ENCODE measurements around the gene NHS. TPM values are rescaled to one million over a fixed set of nuclear protein-coding genes. Genes with fewer than 3 reads are reported as not detected.

Gene NHS
- total RNA-seq, 1 experiment from 2014 or later = 5.7 TPM

GRCh38 chrX:17519358-17519757 lies 144.4 kb downstream of the NHS start:
- no peak overlapping the region for H3K9ac ChIP-seq (ENCODE audit: low read length)
- H3K27me3 ChIP-seq (ENCODE audit: insufficient read depth, low read length) = no peaks in the 10 kb centered on the region
- no peak overlapping the region for H3K4me2 ChIP-seq (ENCODE audit: low read length)
- ATAC-seq (no peak), DNase-seq (ENCODE audit: low read depth, low spot score) (no peak)
- no peaks in the 10 kb centered on the region for H4K20me1 ChIP-seq (ENCODE audit: insufficient read depth)
- no peaks in the 10 kb centered on the region for H3K9me3 ChIP-seq (ENCODE audit: control insufficient read depth in 1 of 2, insufficient read depth in 1 of 2, low read depth in 1 of 2, low read length in 2 of 2)
- POLR2A ChIA-PET = no interaction called here
- H3K4me1 ChIP-seq (ENCODE audit: control insufficient read depth in 1 of 2, insufficient read depth in 2 of 2, low read length in 2 of 2) = peaks cover 5 to 10% of the 10 kb centered on the region in 2 experiments; a peak in 3 of 4 replicates
- no peak overlapping the region for H2AFZ ChIP-seq (ENCODE audit: low read depth, low read length, poor library complexity, severe bottlenecking)
- CTCF ChIA-PET = no interaction called here
- intact Hi-C loops (cut with micrococcal nuclease) = no loop called here
- H3K4me3 ChIP-seq (replicated peaks in 1 of 2; ENCODE audit: low read depth in 1 of 2, low read length in 2 of 2) = no peak overlapping the region
- TF ChIP-seq EZH2phosphoT487 (IDR thresholded peaks at IDR 0.05; ENCODE audit: borderline replicate concordance) (no peak), ZFX (IDR thresholded peaks at IDR 0.05) (no peak), EGR1 (IDR thresholded peaks at IDR 0.05; ENCODE audit: low read depth) (no peak), EZH2 (IDR thresholded peaks at IDR 0.05) (no peak), SP1 (IDR thresholded peaks at IDR 0.05; ENCODE audit: low read depth) (no peak), ELF1 (IDR thresholded peaks at IDR 0.05; ENCODE audit: borderline replicate concordance, low read depth) (no peak), POLR2A (IDR thresholded peaks at IDR 0.05; ENCODE audit: borderline replicate concordance, extremely low read depth, insufficient read depth, insufficient read length) (no peak), REST (IDR thresholded peaks at IDR 0.05; ENCODE audit: low read depth) (no peak), MAX (IDR thresholded peaks at IDR 0.05) (no peak), CEBPB (IDR thresholded peaks at IDR 0.05; ENCODE audit: low read depth) (no peak), ZNF274 (IDR thresholded peaks at IDR 0.05; ENCODE audit: low read depth, low read length) (no peak), JUND (IDR thresholded peaks at IDR 0.05) (no peak), CBX3 (IDR thresholded peaks at IDR 0.05; ENCODE audit: low read depth) (no peak), POLR2AphosphoS5 (IDR thresholded peaks at IDR 0.05; ENCODE audit: low read depth, low read length) (no peak), SIN3A (IDR thresholded peaks at IDR 0.05; ENCODE audit: low read depth) (no peak), YY1 (IDR thresholded peaks at IDR 0.05; ENCODE audit: extremely low read depth, insufficient replicate concordance, low read depth, low read length) (no peak), SRF (IDR thresholded peaks at IDR 0.05; ENCODE audit: low read depth) (no peak)
- TF ChIP-seq, protein P1, sequence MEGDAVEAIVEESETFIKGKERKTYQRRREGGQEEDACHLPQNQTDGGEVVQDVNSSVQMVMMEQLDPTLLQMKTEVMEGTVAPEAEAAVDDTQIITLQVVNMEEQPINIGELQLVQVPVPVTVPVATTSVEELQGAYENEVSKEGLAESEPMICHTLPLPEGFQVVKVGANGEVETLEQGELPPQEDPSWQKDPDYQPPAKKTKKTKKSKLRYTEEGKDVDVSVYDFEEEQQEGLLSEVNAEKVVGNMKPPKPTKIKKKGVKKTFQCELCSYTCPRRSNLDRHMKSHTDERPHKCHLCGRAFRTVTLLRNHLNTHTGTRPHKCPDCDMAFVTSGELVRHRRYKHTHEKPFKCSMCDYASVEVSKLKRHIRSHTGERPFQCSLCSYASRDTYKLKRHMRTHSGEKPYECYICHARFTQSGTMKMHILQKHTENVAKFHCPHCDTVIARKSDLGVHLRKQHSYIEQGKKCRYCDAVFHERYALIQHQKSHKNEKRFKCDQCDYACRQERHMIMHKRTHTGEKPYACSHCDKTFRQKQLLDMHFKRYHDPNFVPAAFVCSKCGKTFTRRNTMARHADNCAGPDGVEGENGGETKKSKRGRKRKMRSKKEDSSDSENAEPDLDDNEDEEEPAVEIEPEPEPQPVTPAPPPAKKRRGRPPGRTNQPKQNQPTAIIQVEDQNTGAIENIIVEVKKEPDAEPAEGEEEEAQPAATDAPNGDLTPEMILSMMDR (IDR thresholded peaks at IDR 0.05 in 2 of 3, conservative IDR thresholded peaks at IDR 0.05 in 1 of 3; ENCODE audit: borderline replicate concordance in 1 of 3, insufficient read depth in 1 of 3, low read depth in 2 of 3, low read length in 2 of 3) = no peak
- no peaks in the 10 kb centered on the region for H3K9me2 ChIP-seq (ENCODE audit: insufficient read depth)
- no TSS peak for BruUV-seq (replicated peaks)
- H3K27ac ChIP-seq (ENCODE audit: low read depth, low read length) = no peak overlapping the region
- H3K36me3 ChIP-seq (ENCODE audit: control insufficient read depth in 1 of 2, insufficient read depth in 2 of 2, low read length in 2 of 2) = no peaks in the 10 kb centered on the region
- no peaks in the 10 kb centered on the region for H3K79me2 ChIP-seq (ENCODE audit: insufficient read depth, low read length)
- RAD21 ChIA-PET (ENCODE audit: low non-redundant PET in 1 of 2, low total read pairs in 2 of 2, uncharacterized antibody in 2 of 2, unreplicated experiment in 2 of 2) = no interaction called here
